TTC549 (cell line): ENCODE results near the gene SAMD14.

Experiments used
- FAIRE-seq: peaks from 2 replicates; lab custom pipeline; 2012; peaks lifted over from hg19 to GRCh38; lab: Jason Lieb, UNC

Gene SAMD14

GRCh38 chr17:50111673-50112655, 18.0 kb downstream of the SAMD14 start:
- no peak for FAIRE-seq

- no peak for FAIRE-seq
These were observed 19.2 kb downstream of the SAMD14 start for GRCh38 chr17:50110591-50111349.

GRCh38 chr17:50109785-50110184, 20.2 kb downstream of the SAMD14 start:
- no peak for FAIRE-seq

- no peak for FAIRE-seq
These were observed 20.8 kb downstream of the SAMD14 start for GRCh38 chr17:50109207-50109606.

- no peak for FAIRE-seq
These were observed 21.4 kb downstream of the SAMD14 start for GRCh38 chr17:50108556-50108955.

- no peak for FAIRE-seq
These were observed 22.1 kb downstream of the SAMD14 start for GRCh38 chr17:50107790-50108414.

- no peak for FAIRE-seq
These were observed 23.4 kb downstream of the SAMD14 start for GRCh38 chr17:50106393-50107131.

GRCh38 chr17:50105811-50106210, 24.1 kb downstream of the SAMD14 start:
- no peak for FAIRE-seq

- no peak for FAIRE-seq
These were observed 26.0 kb downstream of the SAMD14 start for GRCh38 chr17:50103941-50104340.

- no peak for FAIRE-seq
These were observed 26.7 kb downstream of the SAMD14 start for GRCh38 chr17:50103252-50103651.

- no peak for FAIRE-seq
These were observed 27.6 kb downstream of the SAMD14 start for GRCh38 chr17:50102164-50102991.

GRCh38 chr17:50101346-50102163, 28.4 kb downstream of the SAMD14 start:
- no peak for FAIRE-seq

- no peak for FAIRE-seq
These were observed 29.0 kb downstream of the SAMD14 start for GRCh38 chr17:50100921-50101345.

- FAIRE-seq = no peak
These were observed 29.5 kb downstream of the SAMD14 start for GRCh38 chr17:50100480-50100883.

GRCh38 chr17:50099003-50099402, 31.0 kb downstream of the SAMD14 start:
- FAIRE-seq = no peak

GRCh38 chr17:50098583-50098982, 31.4 kb downstream of the SAMD14 start:
- FAIRE-seq = no peak

GRCh38 chr17:50097926-50098325, 32.0 kb downstream of the SAMD14 start:
- no peak for FAIRE-seq

- no peak for FAIRE-seq
These were observed 32.5 kb downstream of the SAMD14 start for GRCh38 chr17:50097455-50097854.

GRCh38 chr17:50096758-50097157, 33.2 kb downstream of the SAMD14 start:
- no peak for FAIRE-seq

GRCh38 chr17:50096092-50096491, 33.9 kb downstream of the SAMD14 start:
- no peak for FAIRE-seq
